OCI-LY7 (cell line): Measurements from ENCODE around the gene IRF2.

ENCODE experiments used
- EZH2phosphoT487 ChIP-seq: fragments of 200-600 bp; sonication (generic); IDR thresholded peaks from 2 replicates; pipeline ENCODE4 v1.6.1; 2018; ENCODE audit warnings: low read depth, borderline replicate concordance, mild to moderate bottlenecking, mixed run types, antibody characterized with exemption, low read length, moderate library complexity, mixed read lengths
- TF ChIP-seq, protein P1 (sequence below): fragments of 200-600 bp; sonication (generic); conservative IDR thresholded peaks from 2 replicates; pipeline ENCODE4 v1.5.1; 2014; ENCODE audit warnings: mild to moderate bottlenecking, antibody characterized with exemption, low read length, moderate library complexity, mixed read lengths

DNA sequence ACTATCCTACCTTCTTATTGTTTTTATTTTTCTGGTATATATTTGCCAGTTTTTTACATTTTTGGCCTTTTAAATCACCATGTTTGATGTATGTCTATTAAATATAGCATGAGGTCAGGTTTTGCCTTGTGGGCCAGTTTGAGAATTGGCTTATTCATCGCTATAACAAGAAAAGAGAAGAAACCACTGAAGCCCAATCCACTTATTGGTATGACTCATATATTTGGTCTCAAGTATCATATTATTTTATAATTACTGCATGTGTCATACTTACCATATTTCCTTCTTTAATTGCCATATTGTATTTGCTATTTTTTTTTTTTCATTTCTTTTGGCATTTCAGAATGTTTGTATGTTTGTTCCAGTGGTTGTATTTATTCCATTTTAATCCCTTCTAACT, 99.3 kb downstream of the IRF2 start:
- TF ChIP-seq EZH2phosphoT487, result no peak
- TF ChIP-seq, protein P1, sequence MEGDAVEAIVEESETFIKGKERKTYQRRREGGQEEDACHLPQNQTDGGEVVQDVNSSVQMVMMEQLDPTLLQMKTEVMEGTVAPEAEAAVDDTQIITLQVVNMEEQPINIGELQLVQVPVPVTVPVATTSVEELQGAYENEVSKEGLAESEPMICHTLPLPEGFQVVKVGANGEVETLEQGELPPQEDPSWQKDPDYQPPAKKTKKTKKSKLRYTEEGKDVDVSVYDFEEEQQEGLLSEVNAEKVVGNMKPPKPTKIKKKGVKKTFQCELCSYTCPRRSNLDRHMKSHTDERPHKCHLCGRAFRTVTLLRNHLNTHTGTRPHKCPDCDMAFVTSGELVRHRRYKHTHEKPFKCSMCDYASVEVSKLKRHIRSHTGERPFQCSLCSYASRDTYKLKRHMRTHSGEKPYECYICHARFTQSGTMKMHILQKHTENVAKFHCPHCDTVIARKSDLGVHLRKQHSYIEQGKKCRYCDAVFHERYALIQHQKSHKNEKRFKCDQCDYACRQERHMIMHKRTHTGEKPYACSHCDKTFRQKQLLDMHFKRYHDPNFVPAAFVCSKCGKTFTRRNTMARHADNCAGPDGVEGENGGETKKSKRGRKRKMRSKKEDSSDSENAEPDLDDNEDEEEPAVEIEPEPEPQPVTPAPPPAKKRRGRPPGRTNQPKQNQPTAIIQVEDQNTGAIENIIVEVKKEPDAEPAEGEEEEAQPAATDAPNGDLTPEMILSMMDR, result no peak
